ENCODE measurements around the gene PDLIM1.

DNA sequence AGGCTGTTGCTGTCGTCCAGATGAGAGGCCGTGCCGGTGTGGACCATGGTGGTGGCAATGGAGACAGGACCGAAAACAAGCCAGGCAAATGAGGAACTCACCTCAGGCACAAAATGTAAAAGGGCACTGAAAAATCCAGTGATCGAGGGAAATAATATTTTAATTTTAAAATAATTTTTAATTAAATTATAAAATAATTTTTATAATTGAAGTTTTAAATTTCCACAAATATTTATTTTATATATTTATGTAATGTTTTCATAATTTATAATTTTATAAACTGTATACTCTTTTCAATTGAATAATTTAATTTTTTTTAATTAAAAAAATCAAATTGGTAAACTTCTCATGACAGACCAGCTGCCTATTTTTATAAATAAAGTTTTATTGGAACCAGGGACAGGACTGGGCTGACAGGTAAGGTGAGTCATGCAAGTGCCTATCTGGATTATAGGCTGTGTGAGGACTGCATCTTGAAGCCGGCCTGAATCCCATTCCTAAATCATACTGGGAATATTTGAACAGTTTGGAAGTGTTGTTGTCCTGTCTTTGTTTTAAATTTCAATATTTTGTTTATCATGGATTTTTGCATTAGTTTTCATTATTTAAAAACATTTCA, 81.2 kb downstream of the PDLIM1 start:
- TF ChIP-seq, protein P1, sequence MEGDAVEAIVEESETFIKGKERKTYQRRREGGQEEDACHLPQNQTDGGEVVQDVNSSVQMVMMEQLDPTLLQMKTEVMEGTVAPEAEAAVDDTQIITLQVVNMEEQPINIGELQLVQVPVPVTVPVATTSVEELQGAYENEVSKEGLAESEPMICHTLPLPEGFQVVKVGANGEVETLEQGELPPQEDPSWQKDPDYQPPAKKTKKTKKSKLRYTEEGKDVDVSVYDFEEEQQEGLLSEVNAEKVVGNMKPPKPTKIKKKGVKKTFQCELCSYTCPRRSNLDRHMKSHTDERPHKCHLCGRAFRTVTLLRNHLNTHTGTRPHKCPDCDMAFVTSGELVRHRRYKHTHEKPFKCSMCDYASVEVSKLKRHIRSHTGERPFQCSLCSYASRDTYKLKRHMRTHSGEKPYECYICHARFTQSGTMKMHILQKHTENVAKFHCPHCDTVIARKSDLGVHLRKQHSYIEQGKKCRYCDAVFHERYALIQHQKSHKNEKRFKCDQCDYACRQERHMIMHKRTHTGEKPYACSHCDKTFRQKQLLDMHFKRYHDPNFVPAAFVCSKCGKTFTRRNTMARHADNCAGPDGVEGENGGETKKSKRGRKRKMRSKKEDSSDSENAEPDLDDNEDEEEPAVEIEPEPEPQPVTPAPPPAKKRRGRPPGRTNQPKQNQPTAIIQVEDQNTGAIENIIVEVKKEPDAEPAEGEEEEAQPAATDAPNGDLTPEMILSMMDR (IDR thresholded peaks at IDR 0.05), result no peak
- no peak for TF ChIP-seq POLR2A (IDR thresholded peaks at IDR 0.05)
